Erythroblast (primary cell): Measurements from ENCODE around the gene BPI.

ENCODE experiments used
- GATA1 ChIP-seq: IDR thresholded peaks from 2 replicates; pipeline ENCODE4 v1.6.1; 2011; ENCODE audit warnings: low read depth, mild to moderate bottlenecking, control low read depth, low read length, moderate library complexity
- POLR2A ChIP-seq: IDR thresholded peaks from 2 replicates; pipeline ENCODE4 v1.6.1; 2011; ENCODE audit warnings: mild to moderate bottlenecking, low read length

DNA sequence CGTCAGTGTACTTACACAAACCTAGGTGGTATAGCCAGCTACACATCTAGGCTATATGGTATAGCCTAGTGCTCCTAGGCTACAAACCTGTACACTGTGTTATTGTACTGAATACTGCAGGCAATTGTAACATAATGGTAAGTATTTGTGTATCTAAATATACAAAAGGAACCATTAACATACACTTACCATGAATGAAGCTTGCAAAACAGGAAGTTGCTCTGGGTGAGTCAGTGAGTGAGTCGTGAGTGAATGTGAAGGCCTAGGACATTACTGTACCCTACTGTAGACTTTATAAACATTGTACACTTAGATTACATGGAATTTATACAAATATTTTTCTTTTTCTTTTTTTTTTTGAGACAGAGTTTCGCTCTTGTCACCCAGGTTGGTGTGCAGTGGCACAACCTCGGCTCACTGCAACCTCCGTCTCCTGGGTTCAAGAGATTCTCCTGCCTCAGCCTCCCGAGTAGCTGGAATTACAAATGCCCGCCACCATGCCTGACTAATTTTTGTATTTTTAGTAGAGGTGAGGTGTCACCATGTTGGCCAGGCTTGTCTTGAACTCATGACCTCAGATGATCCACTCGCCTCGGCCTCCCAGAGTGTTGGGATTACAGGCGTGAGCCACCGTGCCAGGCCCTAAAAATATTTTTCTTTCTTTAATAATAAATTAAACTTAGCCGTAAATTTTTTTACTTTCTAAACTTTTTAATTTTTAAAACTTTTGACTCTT, 28.0 kb upstream of the BPI start:
- TF ChIP-seq POLR2A (no peak), GATA1 (no peak)
